Erythroblast (primary cell): ENCODE data around the gene ERBB4.

Experiments used
- DNase-seq, 2 experiments: peaks; one replicate each; lab custom pipeline; 2025; lab: John Stamatoyannopoulos, UW
- GATA1 ChIP-seq: IDR thresholded peaks from 2 replicates; pipeline ENCODE4 v1.6.1; 2011; ENCODE audit warnings: low read depth, mild to moderate bottlenecking, control low read depth, low read length, moderate library complexity
- POLR2A ChIP-seq: IDR thresholded peaks from 2 replicates; pipeline ENCODE4 v1.6.1; 2011; ENCODE audit warnings: mild to moderate bottlenecking, low read length

ERBB4 gene

DNA sequence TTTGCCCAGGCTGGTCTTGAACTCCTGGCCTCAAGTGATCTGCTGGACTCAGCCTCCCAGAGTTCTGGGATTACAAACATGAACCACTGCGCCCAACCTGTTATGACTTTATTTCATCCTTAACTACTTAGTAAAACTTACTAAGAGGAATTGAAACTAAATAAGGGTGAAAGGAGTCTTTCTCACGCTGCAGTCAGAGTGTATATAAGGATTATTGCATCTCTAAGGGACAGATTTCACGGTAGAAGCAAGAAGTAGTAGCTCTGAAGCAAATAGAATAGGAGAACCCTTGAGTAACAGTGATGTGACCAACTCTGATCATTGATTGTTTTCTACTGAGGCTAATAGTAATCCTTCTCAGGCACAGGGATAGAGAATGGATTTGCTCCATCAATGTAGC, 1022.1 kb downstream of the ERBB4 start:
- no peak for DNase-seq
- TF ChIP-seq GATA1 (no peak), POLR2A (no peak)

- DNase-seq: no peak
- TF ChIP-seq GATA1: no peak
- no peak for TF ChIP-seq POLR2A
These were observed 1024.6 kb downstream of the ERBB4 start for GRCh38 chr2:211514049-211514448.

DNA sequence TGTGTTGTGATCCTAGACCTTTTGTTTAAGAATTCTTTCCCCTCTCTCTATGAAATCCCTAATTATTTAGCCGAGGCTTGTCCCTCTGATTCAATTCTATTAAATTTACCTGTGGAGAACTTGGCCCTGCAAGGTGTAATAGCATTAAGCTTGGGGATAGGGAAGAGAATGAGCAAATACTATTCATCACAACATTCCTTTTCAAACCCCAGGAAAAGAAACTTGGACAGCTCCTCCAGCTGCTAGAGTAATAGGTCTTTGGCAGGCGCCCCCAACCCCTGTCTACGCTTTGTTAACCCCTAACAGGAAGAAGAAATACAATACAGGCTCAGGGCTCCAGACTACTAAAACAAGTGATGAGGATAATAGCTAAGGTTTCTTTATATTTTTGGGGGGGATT, 1025.2 kb downstream of the ERBB4 start:
- no peak for DNase-seq
- no peak for TF ChIP-seq POLR2A
- no peak for TF ChIP-seq GATA1

DNA sequence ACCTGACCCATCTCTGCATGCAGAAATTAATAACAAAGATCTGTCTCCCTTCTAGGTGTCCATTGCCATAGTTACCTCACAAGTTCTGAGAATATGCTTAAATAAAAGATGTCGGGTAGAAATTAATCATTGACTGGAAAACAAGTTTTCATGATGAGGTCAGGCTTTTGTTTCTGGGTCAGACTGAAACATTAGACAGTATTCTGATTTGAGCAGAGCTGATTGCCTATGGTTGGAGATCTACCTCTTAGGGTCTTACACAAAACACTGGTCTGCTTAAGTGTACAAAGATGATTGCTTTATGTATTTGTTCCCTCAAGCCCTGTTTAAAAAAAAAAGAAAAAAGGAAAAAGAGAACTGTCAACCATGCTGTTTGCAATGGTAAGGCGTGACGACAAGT, 1025.8 kb downstream of the ERBB4 start:
- no peak for TF ChIP-seq POLR2A
- TF ChIP-seq GATA1: no peak
- DNase-seq: no peak

GRCh38 chr2:211503856-211504255, 1034.7 kb downstream of the ERBB4 start:
- peak in 1 of 2 experiments; percentile 7 for DNase-seq
- TF ChIP-seq GATA1 (no peak), POLR2A (no peak)

GRCh38 chr2:211503198-211503597, 1035.4 kb downstream of the ERBB4 start:
- DNase-seq: no peak

GRCh38 chr2:211498551-211499205, 1039.9 kb downstream of the ERBB4 start:
- no peak for DNase-seq
- TF ChIP-seq GATA1 (no peak), POLR2A (no peak)

More at GRCh38 chr2:211503198-211503597, 1035.4 kb downstream of the ERBB4 start:
- TF ChIP-seq GATA1 (no peak), POLR2A (no peak)

- DNase-seq: no peak
- TF ChIP-seq POLR2A (no peak), GATA1 (no peak)
These were observed 1043.3 kb downstream of the ERBB4 start for GRCh38 chr2:211495339-211495738.

DNA sequence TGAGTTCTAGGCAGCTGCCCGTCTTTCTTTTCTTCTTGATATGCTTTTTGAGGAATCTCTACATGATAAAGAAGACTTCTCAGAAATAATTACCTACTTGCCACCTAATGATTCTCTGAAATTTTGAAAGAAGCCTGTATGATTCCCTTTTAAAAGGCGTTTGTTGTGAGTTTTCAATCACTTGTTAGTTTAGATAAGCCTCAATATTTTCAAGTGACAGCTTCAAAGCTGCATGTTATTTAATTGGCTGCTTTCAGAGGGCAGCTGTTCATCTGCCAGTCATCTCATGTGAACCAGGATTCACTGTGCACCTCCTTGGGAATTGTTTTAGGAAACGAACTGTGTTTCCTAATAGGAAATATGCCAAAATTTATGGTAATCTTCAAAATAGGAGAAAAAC, 1044.1 kb downstream of the ERBB4 start:
- TF ChIP-seq POLR2A (no peak), GATA1 (no peak)
- no peak for DNase-seq

GRCh38 chr2:211494085-211494484, 1044.5 kb downstream of the ERBB4 start:
- no peak for DNase-seq
- TF ChIP-seq POLR2A (no peak), GATA1 (no peak)

DNA sequence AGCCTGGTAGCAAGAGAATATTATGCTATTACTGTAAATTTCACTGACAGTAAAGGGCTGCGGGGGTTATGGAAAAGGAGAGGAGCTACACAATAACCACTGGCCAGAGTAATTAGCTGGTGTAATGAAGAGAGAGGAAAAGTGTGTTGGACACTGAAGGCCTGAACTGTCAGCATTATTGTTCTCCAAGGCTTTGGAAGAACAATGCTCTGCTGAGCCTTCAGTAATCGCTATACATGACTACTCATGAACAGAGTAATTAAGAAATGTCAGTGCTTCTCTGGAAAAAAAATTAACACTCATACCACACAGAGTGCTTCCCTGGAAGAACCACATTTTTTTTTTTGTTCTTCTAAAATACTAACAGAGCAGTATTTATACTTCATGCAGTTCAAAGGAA, 1050.9 kb downstream of the ERBB4 start:
- TF ChIP-seq POLR2A: no peak
- no peak for TF ChIP-seq GATA1
- DNase-seq: no peak

DNA sequence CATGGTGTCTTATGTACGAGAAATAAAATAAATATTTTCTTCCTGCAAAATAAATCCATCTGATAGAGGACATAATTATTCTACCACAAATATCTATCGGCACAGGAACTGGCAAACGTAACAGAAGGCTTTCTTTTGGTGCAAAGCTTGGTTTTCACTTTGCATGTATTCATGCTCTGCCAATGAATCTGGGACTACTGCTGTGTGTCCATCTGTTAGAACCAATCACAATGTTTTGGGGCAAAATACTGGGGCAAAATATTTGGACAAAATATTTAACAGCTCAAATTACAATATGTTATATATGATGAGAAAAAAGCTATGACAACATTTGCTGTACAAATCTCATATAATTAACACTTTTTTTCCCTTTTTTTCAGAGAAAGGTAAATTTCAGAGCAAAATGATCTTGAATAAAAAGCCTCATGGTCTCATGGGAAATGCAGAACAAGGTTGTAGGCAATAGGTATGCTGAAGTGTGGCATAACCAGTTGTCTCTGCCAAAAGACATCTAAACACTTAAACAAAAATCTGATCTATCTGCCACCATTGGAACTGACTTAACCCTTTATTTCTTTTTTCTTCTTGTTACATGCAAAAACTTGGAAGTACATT, 1059.0 kb downstream of the ERBB4 start:
- TF ChIP-seq GATA1 (no peak), POLR2A (no peak)
- DNase-seq: no peak

DNA sequence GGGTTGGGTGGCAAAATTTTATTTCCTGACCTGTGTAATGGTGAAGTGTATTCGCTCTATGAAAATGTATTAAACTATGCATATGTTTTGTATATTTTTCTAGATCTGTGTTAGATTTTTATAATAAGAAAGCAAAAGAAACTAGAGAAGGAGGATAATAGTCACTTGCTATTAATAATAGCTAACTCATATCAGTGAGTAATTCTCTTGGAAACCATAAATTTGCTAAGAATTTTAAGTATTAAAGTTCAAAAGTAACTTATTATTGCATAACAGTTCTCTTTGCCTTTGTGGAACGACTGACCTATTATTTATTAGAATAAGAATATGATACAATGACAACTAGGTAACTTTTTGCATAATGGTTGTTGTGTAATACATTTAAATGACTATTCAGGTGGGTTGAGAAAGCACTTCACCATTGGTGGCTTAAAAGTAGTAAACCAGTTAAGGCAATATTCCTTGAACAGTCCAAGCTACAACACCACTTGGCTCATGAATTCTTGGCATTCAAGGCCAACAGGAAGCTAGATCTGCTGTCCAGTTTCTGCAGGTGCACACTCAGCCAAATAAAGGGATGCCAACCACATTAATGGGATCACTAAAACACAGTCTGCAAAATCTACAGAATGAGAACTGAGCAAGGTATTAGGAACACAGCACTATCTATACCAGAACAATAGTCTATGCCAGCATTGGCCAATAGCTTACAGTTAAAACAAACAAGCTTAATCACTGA, 1060.9 kb downstream of the ERBB4 start:
- TF ChIP-seq POLR2A (no peak), GATA1 (no peak)
- DNase-seq: no peak

GRCh38 chr2:211473116-211473515, 1065.5 kb downstream of the ERBB4 start:
- TF ChIP-seq GATA1 (no peak), POLR2A (no peak)
- DNase-seq: no peak

DNA sequence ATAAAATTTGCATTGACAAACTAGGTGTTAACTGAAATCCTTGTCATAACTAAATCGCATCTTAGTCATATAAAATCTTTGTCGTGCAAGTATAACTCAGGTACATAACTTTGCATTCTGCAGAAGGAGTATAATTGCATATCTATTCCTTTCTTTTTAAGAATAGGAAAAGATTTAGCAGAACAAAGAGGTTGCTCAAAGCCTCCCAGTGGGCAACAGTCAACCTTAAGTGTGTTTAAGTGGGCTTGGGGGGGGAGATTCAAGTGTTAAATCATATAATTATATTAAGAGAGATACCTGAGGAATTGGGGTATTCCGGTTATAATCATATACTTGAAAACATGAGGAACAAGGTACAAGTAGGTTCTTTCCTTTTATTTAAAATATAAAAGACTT, 1068.9 kb downstream of the ERBB4 start:
- DNase-seq: no peak
- TF ChIP-seq POLR2A: no peak
- TF ChIP-seq GATA1: no peak
